HL-60 (cell line): ENCODE data around the gene PRKD1.

ENCODE experiments used
- CTCF ChIP-seq: IDR thresholded peaks from one replicate; pipeline ENCODE4 v1.5.1; 2011; ENCODE audit warnings: low read length, control low read depth, inconsistent platforms; ENCODE audit not compliant: insufficient read depth
- GABPA ChIP-seq: IDR thresholded peaks from 2 replicates; pipeline ENCODE4 v1.6.1; 2012; ENCODE audit warnings: low read depth
- POLR2AphosphoS5 ChIP-seq: IDR thresholded peaks from 2 replicates; pipeline ENCODE4 v1.6.1; 2012; ENCODE audit warnings: low read depth
- SPI1 ChIP-seq: IDR thresholded peaks from 2 replicates; pipeline ENCODE4 v1.6.1; 2012; ENCODE audit warnings: low read depth, mild to moderate bottlenecking, borderline replicate concordance

DNA sequence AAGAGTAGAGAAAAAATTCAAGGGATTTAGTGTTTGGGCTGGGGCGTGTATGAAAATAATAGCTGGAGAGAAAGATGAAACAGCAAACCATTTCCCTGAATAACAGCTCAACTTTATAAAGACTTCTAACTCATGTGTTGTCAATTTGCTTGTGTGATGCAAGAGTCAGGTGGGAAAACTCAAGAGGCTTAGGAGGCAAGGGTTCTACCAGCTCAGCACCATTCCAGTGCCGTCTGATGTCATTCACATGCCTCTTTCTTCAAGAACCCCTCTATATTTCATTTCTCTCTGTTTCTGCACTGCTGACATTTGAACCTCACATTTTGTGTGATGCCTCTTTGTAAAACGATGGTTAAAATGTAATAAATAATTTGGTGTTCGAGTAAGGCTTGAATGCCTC lies 192.2 kb downstream of the PRKD1 start:
- TF ChIP-seq CTCF = no peak
- no peak for TF ChIP-seq GABPA
- TF ChIP-seq POLR2AphosphoS5 = no peak
- no peak for TF ChIP-seq SPI1
